Limb (tissue), 2 donors: ENCODE measurements around the gene KCNQ5.

Source experiments
- DNase-seq, 2 donors: peaks; one replicate each; pipeline ENCODE4 v3.0.0-alpha.2; 2016; ENCODE audit errors: extremely low spot score in 2 of 2

KCNQ5 gene

GRCh38 chr6:72639920-72640614 lies 18.2 kb downstream of the KCNQ5 start:
- DNase-seq, result no peak

- DNase-seq, result no peak
These were observed 18.7 kb downstream of the KCNQ5 start for GRCh38 chr6:72640615-72640930.

- no peak for DNase-seq
These were observed 20.6 kb downstream of the KCNQ5 start for GRCh38 chr6:72642435-72642834.

GRCh38 chr6:72643214-72643613 lies 21.4 kb downstream of the KCNQ5 start:
- no peak for DNase-seq

GRCh38 chr6:72646604-72647485 lies 25.0 kb downstream of the KCNQ5 start:
- DNase-seq, result no peak

GRCh38 chr6:72647489-72647888 lies 25.6 kb downstream of the KCNQ5 start:
- DNase-seq, result no peak

GRCh38 chr6:72649032-72649984 lies 27.4 kb downstream of the KCNQ5 start:
- DNase-seq, result no peak

- DNase-seq, result no peak
These were observed 28.3 kb downstream of the KCNQ5 start for GRCh38 chr6:72650081-72650745.

GRCh38 chr6:72651174-72651573 lies 29.3 kb downstream of the KCNQ5 start:
- DNase-seq, result no peak

GRCh38 chr6:72651967-72652956 lies 30.4 kb downstream of the KCNQ5 start:
- no peak for DNase-seq

GRCh38 chr6:72653026-72653425 lies 31.2 kb downstream of the KCNQ5 start:
- no peak for DNase-seq

GRCh38 chr6:72654071-72654621 lies 32.3 kb downstream of the KCNQ5 start:
- no peak for DNase-seq

GRCh38 chr6:72657407-72658197 lies 35.7 kb downstream of the KCNQ5 start:
- no peak for DNase-seq

- DNase-seq, result no peak
These were observed 37.9 kb downstream of the KCNQ5 start for GRCh38 chr6:72659754-72660153.

- no peak for DNase-seq
These were observed 39.5 kb downstream of the KCNQ5 start for GRCh38 chr6:72661411-72661810.

GRCh38 chr6:72665599-72665998 lies 43.7 kb downstream of the KCNQ5 start:
- no peak for DNase-seq

GRCh38 chr6:72669324-72669723 lies 47.5 kb downstream of the KCNQ5 start:
- no peak for DNase-seq

- DNase-seq, result no peak
These were observed 51.0 kb downstream of the KCNQ5 start for GRCh38 chr6:72672906-72673305.

- no peak for DNase-seq
These were observed 53.0 kb downstream of the KCNQ5 start for GRCh38 chr6:72674842-72675241.
